HEK293 (cell line): ENCODE results near the gene LPIN1.

Experiments
- CTCF ChIA-PET: fragments of 350-600 bp; formaldehyde crosslinking; extraction: SDS; loops from one replicate; lab custom pipeline; 2021; ENCODE audit warnings: antibody characterized with exemption; lab: Yijun Ruan, JAX
- POLR2A ChIA-PET: fragments of 300-600 bp; formaldehyde crosslinking; extraction: SDS; loops from one replicate; lab custom pipeline; 2020; ENCODE audit warnings: antibody characterized with exemption, inconsistent platforms; lab: Yijun Ruan, JAX
- H3K27ac ChIP-seq: fragments of 200-500 bp; sonication (Bioruptor generic); 2 replicates; pipeline ENCODE4 v1.5.1; 2014; ENCODE audit warnings: low read depth, low read length, control low read depth, inconsistent platforms; ENCODE audit errors: extremely low read depth
- H3K36me3 ChIP-seq, 2 experiments: fragments of 200-500 bp in 1 of 2; sonication (Bioruptor generic) in 1 of 2; 1 replicate in 1 of 2; 2 replicates in 1 of 2; pipeline ENCODE4 v1.5.1; 2014 to 2017; ENCODE audit warnings: inconsistent platforms in 2 of 2, low read length in 2 of 2; ENCODE audit not compliant: control insufficient read depth in 2 of 2, insufficient read depth in 1 of 2
- H3K4me1 ChIP-seq: fragments of 200-500 bp; sonication (Bioruptor generic); 2 replicates; pipeline ENCODE4 v1.5.1; 2014; ENCODE audit warnings: mild to moderate bottlenecking, low read length, inconsistent platforms; ENCODE audit not compliant: control insufficient read depth, insufficient read depth
- H3K4me3 ChIP-seq: 2 replicates; pipeline ENCODE4 v1.5.1; 2011; ENCODE audit warnings: low read depth, mild to moderate bottlenecking, control low read depth, low read length, moderate library complexity
- H3K9me3 ChIP-seq: fragments of 200-500 bp; sonication (Bioruptor generic); 2 replicates; pipeline ENCODE4 v1.5.1; 2014; ENCODE audit warnings: low read depth, low read length, inconsistent platforms; ENCODE audit not compliant: control insufficient read depth, insufficient read depth
- HIC1 ChIP-seq: fragments of 450-650 bp; formaldehyde crosslinking; IDR thresholded peaks from 2 replicates; pipeline ENCODE4 v1.5.1; 2016; ENCODE audit warnings: missing biosample characterization, missing genetic modification characterization
- HOXD13 ChIP-seq: sonication (generic); formaldehyde crosslinking; IDR thresholded peaks from 2 replicates; pipeline ENCODE4 v1.8.0; 2022; ENCODE audit warnings: missing genetic modification reagents, borderline replicate concordance
- ZBTB10 ChIP-seq: fragments of 450-650 bp; formaldehyde crosslinking; IDR thresholded peaks from 2 replicates; pipeline ENCODE4 v1.5.1; 2016; ENCODE audit warnings: missing biosample characterization, missing genetic modification characterization
- ZBTB26 ChIP-seq: fragments of 450-650 bp; formaldehyde crosslinking; optimal IDR thresholded peaks from 2 replicates; pipeline ENCODE3; 2016; ENCODE audit warnings: missing biosample characterization, mild to moderate bottlenecking, missing genetic modification characterization
- ZBTB44 ChIP-seq: fragments of 450-650 bp; IDR thresholded peaks from 2 replicates; pipeline ENCODE4 v1.5.1; 2018; ENCODE audit warnings: missing biosample characterization, mild to moderate bottlenecking, missing genetic modification characterization
- ZBTB48 ChIP-seq: fragments of 450-650 bp; formaldehyde crosslinking; IDR thresholded peaks from 2 replicates; pipeline ENCODE4 v1.5.1; 2016; ENCODE audit warnings: missing biosample characterization, missing genetic modification characterization
- ZNF174 ChIP-seq: fragments of 450-650 bp; formaldehyde crosslinking; IDR thresholded peaks from 2 replicates; pipeline ENCODE4 v1.5.0; 2017; ENCODE audit warnings: missing biosample characterization, mild to moderate bottlenecking, missing genetic modification characterization
- ZNF221 ChIP-seq: fragments of 450-650 bp; formaldehyde crosslinking; IDR thresholded peaks from 2 replicates; pipeline ENCODE4 v1.5.1; 2017; ENCODE audit warnings: missing biosample characterization, missing genetic modification characterization, borderline replicate concordance
- ZNF23 ChIP-seq: fragments of 450-650 bp; formaldehyde crosslinking; IDR thresholded peaks from 2 replicates; pipeline ENCODE4 v1.5.1; 2016; ENCODE audit warnings: missing biosample characterization, missing genetic modification characterization, borderline replicate concordance
- ZNF248 ChIP-seq: fragments of 450-650 bp; formaldehyde crosslinking; IDR thresholded peaks from 2 replicates; pipeline ENCODE4 v1.5.1; 2017; ENCODE audit warnings: missing biosample characterization, missing genetic modification characterization
- ZNF488 ChIP-seq: fragments of 450-650 bp; formaldehyde crosslinking; IDR thresholded peaks from 2 replicates; pipeline ENCODE4 v1.5.1; 2016; ENCODE audit warnings: missing biosample characterization, missing genetic modification characterization
- ZNF513 ChIP-seq: fragments of 450-650 bp; IDR thresholded peaks from 2 replicates; pipeline ENCODE4 v1.5.1; 2018; ENCODE audit warnings: missing biosample characterization, missing genetic modification characterization
- ZNF514 ChIP-seq: fragments of 450-650 bp; formaldehyde crosslinking; IDR thresholded peaks from 2 replicates; pipeline ENCODE4 v1.5.1; 2016; ENCODE audit warnings: missing biosample characterization, missing genetic modification characterization
- ZNF518A ChIP-seq: fragments of 450-650 bp; formaldehyde crosslinking; conservative IDR thresholded peaks from 2 replicates; pipeline ENCODE4 v1.5.1; 2016; ENCODE audit warnings: low read depth, missing biosample characterization, missing genetic modification characterization
- ZNF560 ChIP-seq: fragments of 450-650 bp; formaldehyde crosslinking; IDR thresholded peaks from 2 replicates; pipeline ENCODE4 v1.5.1; 2017; ENCODE audit warnings: missing biosample characterization, missing genetic modification characterization, borderline replicate concordance
- ZNF585B ChIP-seq: fragments of 450-650 bp; formaldehyde crosslinking; IDR thresholded peaks from 2 replicates; pipeline ENCODE4 v1.5.1; 2016; ENCODE audit warnings: missing biosample characterization, missing genetic modification characterization
- ZNF670 ChIP-seq: fragments of 450-650 bp; formaldehyde crosslinking; IDR thresholded peaks from 2 replicates; pipeline ENCODE4 v1.5.1; 2016; ENCODE audit warnings: missing biosample characterization, missing genetic modification characterization, low read depth
- ZNF830 ChIP-seq: fragments of 450-650 bp; IDR thresholded peaks from 2 replicates; pipeline ENCODE4 v1.5.0; 2018; ENCODE audit warnings: missing biosample characterization, missing genetic modification characterization, low read depth, mild to moderate bottlenecking, moderate library complexity
- ZNF837 ChIP-seq: fragments of 450-650 bp; formaldehyde crosslinking; IDR thresholded peaks from 2 replicates; pipeline ENCODE4 v1.5.1; 2016; ENCODE audit warnings: missing biosample characterization, missing genetic modification characterization

Gene LPIN1

GRCh38 chr2:11807156-11808015, 61.0 kb downstream of the LPIN1 start (continued):
- no peak for TF ChIP-seq ZNF513 (tag by site-specific recombination)
- no peak for TF ChIP-seq ZNF670 (tag by site-specific recombination)

- Histone ChIP-seq H3K4me3 (no peak overlapping the region), H3K4me1 (no peaks in the 10 kb centered on the region), H3K9me3 (no peaks in the 10 kb centered on the region), H3K36me3 (peaks cover 18 to 61% of the 10 kb centered on the region in 2 experiments; a peak in 2 of 3 replicates), H3K27ac (no peak overlapping the region)
- ChIA-PET POLR2A (no interaction called here), CTCF (interaction anchor here (0.6 kb wide), 1 partner anchor 1610 kb away, joined by 3 read pairs; no protein-coding TSS in a partner anchor)
- no peak for TF ChIP-seq ZNF560 (tag by site-specific recombination)
- TF ChIP-seq ZNF174 (tag by site-specific recombination), result no peak
- no peak for TF ChIP-seq HIC1 (tag by site-specific recombination)
- no peak for TF ChIP-seq ZBTB26 (tag by site-specific recombination)
- TF ChIP-seq ZBTB44 (tag by site-specific recombination), result no peak
- no peak for TF ChIP-seq ZNF830
- no peak for TF ChIP-seq ZNF221 (tag by site-specific recombination)
- TF ChIP-seq ZNF23, result no peak
- no peak for TF ChIP-seq ZBTB10 (tag by site-specific recombination)
- no peak for TF ChIP-seq ZNF518A (tag by site-specific recombination)
- TF ChIP-seq ZNF585B (tag by site-specific recombination), result no peak
- TF ChIP-seq ZNF514 (tag by site-specific recombination), result no peak
- TF ChIP-seq ZNF248 (tag by site-specific recombination), result no peak
- TF ChIP-seq ZBTB48 (tag by site-specific recombination), result no peak
- TF ChIP-seq ZNF837 (tag by site-specific recombination), result no peak
- TF ChIP-seq ZNF488 (tag by site-specific recombination), result no peak
- no peak for TF ChIP-seq HOXD13 (CRISPR knock-in tag)
These were observed 61.6 kb downstream of the LPIN1 start for GRCh38 chr2:11808016-11808400.
